HG03432 (cell line): ENCODE data around the gene CDH19.

Experiments
- ATAC-seq: cut with Tn5 transposase; IDR thresholded peaks from one replicate; pipeline ENCODE4 v1.9.1; 2021; ENCODE audit warnings: mild to moderate bottlenecking, moderate library complexity; ENCODE audit not compliant: unreplicated experiment

Gene CDH19

GRCh38 chr18:66457245-66457644 is 146.6 kb downstream of the CDH19 start:
- ATAC-seq: no peak
